Measurements from ENCODE around the gene ARFGEF2. TPM values are rescaled to one million over a fixed set of nuclear protein-coding genes. Genes with fewer than 3 reads are reported as not detected.
"Not testable (repeated sequence)": the region's sequence is repeated elsewhere in the genome, so short reads cannot be mapped to it uniquely, and the experiment has no call there.

The ARFGEF2 gene
- total and polyA plus RNA-seq, 9 donors = 9.1 to 23.9 (median 18.5) TPM

- no peak for DNase-seq
- H3K4me1 ChIP-seq (ENCODE audit: insufficient read depth) = no peaks in the 10 kb centered on the region
- intact Hi-C loops (cut with DNase I) = no loop called here
- no peak overlapping the region for H3K4me3 ChIP-seq
- 79 to 86% (median 86%) methylated on average over 4 of the region's 4 CpGs for WGBS, 3 donors
- H3K36me3 ChIP-seq = no peaks in the 10 kb centered on the region
- no peaks in the 10 kb centered on the region for H3K27me3 ChIP-seq
- H3K27ac ChIP-seq = no peak overlapping the region
- no peaks in the 10 kb centered on the region for H3K9me3 ChIP-seq
- TF ChIP-seq POLR2A (IDR thresholded peaks at IDR 0.05) = no peak
- TF ChIP-seq EP300 (IDR thresholded peaks at IDR 0.05) = no peak
- TF ChIP-seq CTCF (IDR thresholded peaks at IDR 0.05) = no peak
These were observed 36.3 kb upstream of the ARFGEF2 start for GRCh38 chr20:48885237-48885636.

GRCh38 chr20:48886194-48886593, 35.3 kb upstream of the ARFGEF2 start:
- TF ChIP-seq EP300 (IDR thresholded peaks at IDR 0.05) = no peak
- TF ChIP-seq CTCF (IDR thresholded peaks at IDR 0.05) = no peak
- no peak for TF ChIP-seq POLR2A (IDR thresholded peaks at IDR 0.05)
- 76 to 90% (median 80%) methylated on average over 3 of the region's 3 CpGs for WGBS, 3 donors
- intact Hi-C loops (cut with DNase I) = no loop called here
- Histone ChIP-seq H3K27me3 (no peaks in the 10 kb centered on the region), H3K27ac (no peak overlapping the region), H3K9me3 (no peaks in the 10 kb centered on the region), H3K4me1 (ENCODE audit: insufficient read depth) (no peaks in the 10 kb centered on the region), H3K36me3 (no peaks in the 10 kb centered on the region), H3K4me3 (no peak overlapping the region)
- no peak for DNase-seq

- H3K4me3 ChIP-seq = no peak overlapping the region
- H3K27ac ChIP-seq = no peak overlapping the region
- 82 to 91% (median 89%) methylated on average over 2 of the region's 2 CpGs for WGBS, 3 donors
- no peaks in the 10 kb centered on the region for H3K4me1 ChIP-seq (ENCODE audit: insufficient read depth)
- no peak for DNase-seq
- H3K9me3 ChIP-seq = no peaks in the 10 kb centered on the region
- no peaks in the 10 kb centered on the region for H3K36me3 ChIP-seq
- no peaks in the 10 kb centered on the region for H3K27me3 ChIP-seq
- TF ChIP-seq CTCF (IDR thresholded peaks at IDR 0.05) = no peak
- no peak for TF ChIP-seq EP300 (IDR thresholded peaks at IDR 0.05)
- TF ChIP-seq POLR2A (IDR thresholded peaks at IDR 0.05) = no peak
- intact Hi-C loops (cut with DNase I) = no loop called here
These were observed 34.7 kb upstream of the ARFGEF2 start for GRCh38 chr20:48886811-48887210.

GRCh38 chr20:48888517-48888916, 33.0 kb upstream of the ARFGEF2 start:
- DNase-seq; H3K9me3 ChIP-seq; H3K36me3 ChIP-seq; intact Hi-C loops (cut with DNase I); H3K27ac ChIP-seq; H3K4me3 ChIP-seq; H3K27me3 ChIP-seq; H3K4me1 ChIP-seq (ENCODE audit: insufficient read depth): not testable (repeated sequence)
- WGBS, 3 donors = 66 to 78% (median 75%) methylated on average over 6 of the region's 6 CpGs

GRCh38 chr20:48889140-48889790, 32.2 kb upstream of the ARFGEF2 start:
- Histone ChIP-seq H3K27me3 (no peaks in the 10 kb centered on the region), H3K27ac (no peak overlapping the region), H3K9me3 (peaks cover 0 to 2% of the 10 kb centered on the region in 2 donors), H3K4me1 (ENCODE audit: insufficient read depth) (no peaks in the 10 kb centered on the region), H3K36me3 (no peaks in the 10 kb centered on the region), H3K4me3 (no peak overlapping the region)
- TF ChIP-seq POLR2A (IDR thresholded peaks at IDR 0.05) (no peak), EP300 (IDR thresholded peaks at IDR 0.05) (no peak), CTCF (IDR thresholded peaks at IDR 0.05) (no peak)
- intact Hi-C loops (cut with DNase I) = no loop called here
- DNase-seq = no peak
- 71 to 73% (median 71%) methylated on average over 3 of the region's 3 CpGs for WGBS, 3 donors

All from ovary (tissue), 9 donors.